Panc1 (cell line): Measurements from ENCODE around the gene GTPBP1. TPM values are rescaled to one million over a fixed set of nuclear protein-coding genes. Genes with fewer than 3 reads are reported as not detected.

Experiments used
- ATAC-seq: fragments of 200-7000 bp; cut with Tn5 transposase; 2 replicates; pipeline ENCODE4 v1.9.1; 2020; ENCODE audit warnings: mild to moderate bottlenecking, moderate library complexity
- BruUV-seq: library from RNA; stranded (reverse); fragments of 400-500 nt; replicated peaks from 2 replicates; lab custom pipeline; 2021; lab: Mats Ljungman, UMichigan
- CTCF ChIA-PET: fragments of 300-600 bp; sonication (Branson Sonifier 250); formaldehyde crosslinking; loops from one replicate; lab custom pipeline; 2022; ENCODE audit warnings: antibody characterized with exemption; lab: Charles Lee
- POLR2A ChIA-PET: fragments of 300-600 bp; sonication (Branson Sonifier 250); formaldehyde crosslinking; loops from one replicate; lab custom pipeline; 2022; ENCODE audit warnings: antibody characterized with exemption; lab: Charles Lee
- DNase-seq: peaks from one replicate; pipeline ENCODE4 v3.0.0-alpha.2; 2010; ENCODE audit warnings: low read depth, low spot score
- H3K27ac ChIP-seq: 2 replicates; pipeline ENCODE4 v1.5.1; 2011; ENCODE audit warnings: mild to moderate bottlenecking, low read length, inconsistent platforms
- H3K27me3 ChIP-seq: fragments of 200-500 bp; sonication (Bioruptor generic); 2 replicates; pipeline ENCODE4 v1.6.0; 2014; ENCODE audit warnings: low read length, inconsistent platforms; ENCODE audit not compliant: control insufficient read depth, insufficient read depth
- H3K36me3 ChIP-seq: fragments of 200-500 bp; sonication (Bioruptor generic); 2 replicates; pipeline ENCODE4 v1.5.1; 2014; ENCODE audit warnings: inconsistent platforms, mild to moderate bottlenecking, low read length, moderate library complexity; ENCODE audit not compliant: control insufficient read depth, insufficient read depth
- H3K4me1 ChIP-seq: 2 replicates; pipeline ENCODE4 v1.5.1; 2011; ENCODE audit warnings: inconsistent platforms, mild to moderate bottlenecking, low read length, moderate library complexity; ENCODE audit not compliant: control insufficient read depth, insufficient read depth
- H3K4me3 ChIP-seq, 2 experiments: 2 replicates each; pipeline ENCODE4 v1.5.1; 2011 to 2012; ENCODE audit warnings: low read depth in 2 of 2, low read length in 2 of 2, mild to moderate bottlenecking in 2 of 2, inconsistent platforms in 1 of 2, moderate library complexity in 1 of 2
- H3K9me3 ChIP-seq: fragments of 200-500 bp; sonication (Bioruptor generic); 2 replicates; pipeline ENCODE4 v1.5.1; 2014; ENCODE audit warnings: low read depth, mild to moderate bottlenecking, inconsistent platforms, low read length, moderate library complexity; ENCODE audit not compliant: control insufficient read depth, insufficient read depth
- POLR2AphosphoS5 ChIP-seq: IDR thresholded peaks from 2 replicates; pipeline ENCODE4 v1.6.1; 2012; ENCODE audit warnings: mild to moderate bottlenecking, low read depth, low read length, moderate library complexity
- SIN3A ChIP-seq: IDR thresholded peaks from 2 replicates; pipeline ENCODE4 v1.6.1; 2012; ENCODE audit warnings: low read depth, mild to moderate bottlenecking, low read length, moderate library complexity, borderline replicate concordance; ENCODE audit not compliant: insufficient read depth
- TCF7L2 ChIP-seq: IDR thresholded peaks from 2 replicates; pipeline ENCODE4 v1.6.1; 2011; ENCODE audit warnings: mild to moderate bottlenecking, low read depth, low read length, inconsistent platforms
- in situ Hi-C: cut with HindIII; loops from 2 replicates; pipeline ENCODE4 v1.10.0; 2016; ENCODE audit warnings: low sequenced_read_pairs, low pct_unique_long_range_greater_than_20kb
- intact Hi-C: fragments of 100-400 bp; cut with micrococcal nuclease; formaldehyde crosslinking; loops from one replicate; pipeline ENCODE4 v1.10.0; 2022; ENCODE audit not compliant: unreplicated experiment
- total RNA-seq: library from RNA; stranded (reverse); gene quantifications from one replicate; pipeline ENCODE4 v1.2.1, GENCODE V29; 2021; ENCODE audit not compliant: unreplicated experiment
- TF ChIP-seq, protein P1 (sequence below): fragments of 450-650 bp; IDR thresholded peaks from 2 replicates; pipeline ENCODE4 v1.5.1; 2017; ENCODE audit warnings: mild to moderate bottlenecking
- TF ChIP-seq, protein P2 (sequence below), 2 experiments: IDR thresholded peaks; 2 replicates each; pipeline ENCODE4 v1.6.1; 2011 to 2012; ENCODE audit warnings: low read depth in 2 of 2, control low read depth in 1 of 2, low read length in 1 of 2, mild to moderate bottlenecking in 1 of 2, moderate library complexity in 1 of 2; ENCODE audit not compliant: insufficient read depth in 1 of 2

Gene GTPBP1
- total RNA-seq, 1 experiment from 2014 or later, result 25.5 TPM

DNA sequence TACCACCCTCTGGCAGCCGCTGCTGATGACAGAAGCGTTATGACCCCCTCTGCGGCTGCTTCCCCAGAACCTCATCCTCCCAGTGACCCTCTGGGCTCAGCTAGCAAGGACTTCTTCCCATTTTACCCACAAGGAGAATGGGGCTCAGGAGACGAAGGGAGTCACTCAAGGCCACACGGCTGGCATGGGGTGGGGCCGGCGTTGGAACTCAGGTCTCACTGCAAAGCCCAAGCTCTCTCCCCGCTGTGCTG, 66.8 kb downstream of the GTPBP1 start:
- H3K27me3 ChIP-seq, result no peaks in the 10 kb centered on the region
- no peak overlapping the region for H3K27ac ChIP-seq
- ATAC-seq (no peak), DNase-seq (no peak)
- in situ Hi-C loops, result no loop called here
- BruUV-seq, result no TSS peak
- no peaks in the 10 kb centered on the region for H3K36me3 ChIP-seq
- TF ChIP-seq POLR2AphosphoS5 (no peak), SIN3A (no peak), TCF7L2 (no peak)
- TF ChIP-seq, protein P1, sequence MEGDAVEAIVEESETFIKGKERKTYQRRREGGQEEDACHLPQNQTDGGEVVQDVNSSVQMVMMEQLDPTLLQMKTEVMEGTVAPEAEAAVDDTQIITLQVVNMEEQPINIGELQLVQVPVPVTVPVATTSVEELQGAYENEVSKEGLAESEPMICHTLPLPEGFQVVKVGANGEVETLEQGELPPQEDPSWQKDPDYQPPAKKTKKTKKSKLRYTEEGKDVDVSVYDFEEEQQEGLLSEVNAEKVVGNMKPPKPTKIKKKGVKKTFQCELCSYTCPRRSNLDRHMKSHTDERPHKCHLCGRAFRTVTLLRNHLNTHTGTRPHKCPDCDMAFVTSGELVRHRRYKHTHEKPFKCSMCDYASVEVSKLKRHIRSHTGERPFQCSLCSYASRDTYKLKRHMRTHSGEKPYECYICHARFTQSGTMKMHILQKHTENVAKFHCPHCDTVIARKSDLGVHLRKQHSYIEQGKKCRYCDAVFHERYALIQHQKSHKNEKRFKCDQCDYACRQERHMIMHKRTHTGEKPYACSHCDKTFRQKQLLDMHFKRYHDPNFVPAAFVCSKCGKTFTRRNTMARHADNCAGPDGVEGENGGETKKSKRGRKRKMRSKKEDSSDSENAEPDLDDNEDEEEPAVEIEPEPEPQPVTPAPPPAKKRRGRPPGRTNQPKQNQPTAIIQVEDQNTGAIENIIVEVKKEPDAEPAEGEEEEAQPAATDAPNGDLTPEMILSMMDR, result no peak
- TF ChIP-seq, protein P2, sequence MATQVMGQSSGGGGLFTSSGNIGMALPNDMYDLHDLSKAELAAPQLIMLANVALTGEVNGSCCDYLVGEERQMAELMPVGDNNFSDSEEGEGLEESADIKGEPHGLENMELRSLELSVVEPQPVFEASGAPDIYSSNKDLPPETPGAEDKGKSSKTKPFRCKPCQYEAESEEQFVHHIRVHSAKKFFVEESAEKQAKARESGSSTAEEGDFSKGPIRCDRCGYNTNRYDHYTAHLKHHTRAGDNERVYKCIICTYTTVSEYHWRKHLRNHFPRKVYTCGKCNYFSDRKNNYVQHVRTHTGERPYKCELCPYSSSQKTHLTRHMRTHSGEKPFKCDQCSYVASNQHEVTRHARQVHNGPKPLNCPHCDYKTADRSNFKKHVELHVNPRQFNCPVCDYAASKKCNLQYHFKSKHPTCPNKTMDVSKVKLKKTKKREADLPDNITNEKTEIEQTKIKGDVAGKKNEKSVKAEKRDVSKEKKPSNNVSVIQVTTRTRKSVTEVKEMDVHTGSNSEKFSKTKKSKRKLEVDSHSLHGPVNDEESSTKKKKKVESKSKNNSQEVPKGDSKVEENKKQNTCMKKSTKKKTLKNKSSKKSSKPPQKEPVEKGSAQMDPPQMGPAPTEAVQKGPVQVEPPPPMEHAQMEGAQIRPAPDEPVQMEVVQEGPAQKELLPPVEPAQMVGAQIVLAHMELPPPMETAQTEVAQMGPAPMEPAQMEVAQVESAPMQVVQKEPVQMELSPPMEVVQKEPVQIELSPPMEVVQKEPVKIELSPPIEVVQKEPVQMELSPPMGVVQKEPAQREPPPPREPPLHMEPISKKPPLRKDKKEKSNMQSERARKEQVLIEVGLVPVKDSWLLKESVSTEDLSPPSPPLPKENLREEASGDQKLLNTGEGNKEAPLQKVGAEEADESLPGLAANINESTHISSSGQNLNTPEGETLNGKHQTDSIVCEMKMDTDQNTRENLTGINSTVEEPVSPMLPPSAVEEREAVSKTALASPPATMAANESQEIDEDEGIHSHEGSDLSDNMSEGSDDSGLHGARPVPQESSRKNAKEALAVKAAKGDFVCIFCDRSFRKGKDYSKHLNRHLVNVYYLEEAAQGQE (IDR thresholded peaks at IDR 0.05; ENCODE audit: insufficient read depth in 1 of 2, low read depth in 2 of 2, low read length in 1 of 2), result no peak
- intact Hi-C loops, result no loop called here
- ChIA-PET POLR2A (no interaction called here), CTCF (no interaction called here)
- no peaks in the 10 kb centered on the region for H3K9me3 ChIP-seq
- no peak overlapping the region for H3K4me3 ChIP-seq
- H3K4me1 ChIP-seq, result no peaks in the 10 kb centered on the region

DNA sequence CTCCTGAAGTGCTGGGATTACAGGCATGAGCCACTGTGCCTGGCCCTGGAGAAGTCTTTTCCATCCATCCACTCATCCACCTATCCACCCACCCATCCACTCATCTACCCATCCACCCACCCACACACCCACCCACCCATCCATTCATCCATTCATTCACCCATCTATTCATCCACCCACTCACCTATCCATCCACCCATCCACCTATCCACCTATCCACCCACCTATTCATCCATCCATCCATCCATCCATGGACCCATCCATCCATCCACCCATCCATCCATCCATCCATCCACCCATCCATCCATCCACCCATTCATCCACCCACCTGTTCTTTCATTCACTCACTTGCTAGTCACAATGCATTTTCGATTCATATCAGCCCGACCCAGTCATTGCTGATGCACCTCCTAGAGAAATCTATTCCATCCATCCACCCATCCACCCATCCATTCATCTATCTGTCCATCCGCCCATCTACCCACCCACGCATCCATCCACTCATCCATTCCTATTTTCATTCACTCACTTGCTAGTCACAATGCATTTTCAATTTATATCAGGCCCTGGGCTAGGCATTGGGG, 67.7 kb downstream of the GTPBP1 start:
- CTCF ChIA-PET, result no interaction called here
- intact Hi-C loops (no loop called here), in situ Hi-C loops (no loop called here)
- H3K27me3 ChIP-seq, result no peaks in the 10 kb centered on the region
- H3K4me1 ChIP-seq, result no peaks in the 10 kb centered on the region
- no peak overlapping the region for H3K27ac ChIP-seq
- no peak for TF ChIP-seq SIN3A
- TF ChIP-seq, protein P2 (IDR thresholded peaks at IDR 0.05; ENCODE audit: insufficient read depth in 1 of 2, low read depth in 2 of 2, low read length in 1 of 2), result no peak
- TF ChIP-seq TCF7L2, result no peak
- no peak for TF ChIP-seq POLR2AphosphoS5
- TF ChIP-seq, protein P1, result no peak
- H3K9me3 ChIP-seq, result no peaks in the 10 kb centered on the region
- no peak overlapping the region for H3K4me3 ChIP-seq
- BruUV-seq, result no TSS peak
- ATAC-seq (no peak), DNase-seq (no peak)
- H3K36me3 ChIP-seq, result no peaks in the 10 kb centered on the region
- POLR2A ChIA-PET, result no interaction called here
